ENCODE measurements around the gene SMNDC1.
"Not testable (repeated sequence)": the region's sequence is repeated elsewhere in the genome, so short reads cannot be mapped to it uniquely, and the experiment has no call there.

Gene SMNDC1

GRCh38 chr10:110249489-110249888 is 55.2 kb downstream of the SMNDC1 start:
- DNase-seq (ENCODE audit: low read depth), result not testable (repeated sequence)

- DNase-seq (ENCODE audit: low read depth), result not testable (repeated sequence)
Measured at GRCh38 chr10:110247833-110248232, 56.9 kb downstream of the SMNDC1 start.

GRCh38 chr10:110244550-110244949 is 60.2 kb downstream of the SMNDC1 start:
- DNase-seq (ENCODE audit: low read depth), result no peak

- no peak for DNase-seq (ENCODE audit: low read depth)
Measured at GRCh38 chr10:110242511-110242910, 62.2 kb downstream of the SMNDC1 start.

- DNase-seq (ENCODE audit: low read depth), result no peak
Measured at GRCh38 chr10:110241841-110242240, 62.9 kb downstream of the SMNDC1 start.

- no peak for DNase-seq (ENCODE audit: low read depth)
Measured at GRCh38 chr10:110241407-110241806, 63.3 kb downstream of the SMNDC1 start.

Measured in activated T-helper 9 cell treated with anti-CD3 and anti-CD28 coated beads, Interleukin-2, amount 50 U/mL, for 16 hours (primary cell).